ENCODE results near the gene OR51A4.

DNA sequence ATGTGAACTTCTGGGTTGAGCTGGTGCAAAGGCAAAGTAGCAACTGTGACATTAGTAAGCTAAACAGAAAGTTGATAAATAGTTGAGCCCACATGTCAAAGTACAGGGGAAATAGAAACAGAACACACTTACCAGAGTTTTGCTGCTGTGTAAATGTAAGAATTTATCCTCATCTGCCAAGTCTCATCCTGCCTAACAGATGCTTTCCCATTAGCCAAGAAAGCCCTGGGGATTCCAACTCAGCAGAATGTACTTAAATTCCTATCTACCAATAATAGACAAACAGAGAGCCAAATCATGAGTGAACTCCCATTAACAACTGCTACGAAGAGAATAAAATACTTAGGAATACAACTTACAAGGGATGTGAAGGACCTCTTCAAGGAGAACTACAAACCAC is 15.4 kb upstream of the OR51A4 start:
- TF ChIP-seq EP300 (IDR thresholded peaks at IDR 0.05): no peak
- TF ChIP-seq, protein P1, sequence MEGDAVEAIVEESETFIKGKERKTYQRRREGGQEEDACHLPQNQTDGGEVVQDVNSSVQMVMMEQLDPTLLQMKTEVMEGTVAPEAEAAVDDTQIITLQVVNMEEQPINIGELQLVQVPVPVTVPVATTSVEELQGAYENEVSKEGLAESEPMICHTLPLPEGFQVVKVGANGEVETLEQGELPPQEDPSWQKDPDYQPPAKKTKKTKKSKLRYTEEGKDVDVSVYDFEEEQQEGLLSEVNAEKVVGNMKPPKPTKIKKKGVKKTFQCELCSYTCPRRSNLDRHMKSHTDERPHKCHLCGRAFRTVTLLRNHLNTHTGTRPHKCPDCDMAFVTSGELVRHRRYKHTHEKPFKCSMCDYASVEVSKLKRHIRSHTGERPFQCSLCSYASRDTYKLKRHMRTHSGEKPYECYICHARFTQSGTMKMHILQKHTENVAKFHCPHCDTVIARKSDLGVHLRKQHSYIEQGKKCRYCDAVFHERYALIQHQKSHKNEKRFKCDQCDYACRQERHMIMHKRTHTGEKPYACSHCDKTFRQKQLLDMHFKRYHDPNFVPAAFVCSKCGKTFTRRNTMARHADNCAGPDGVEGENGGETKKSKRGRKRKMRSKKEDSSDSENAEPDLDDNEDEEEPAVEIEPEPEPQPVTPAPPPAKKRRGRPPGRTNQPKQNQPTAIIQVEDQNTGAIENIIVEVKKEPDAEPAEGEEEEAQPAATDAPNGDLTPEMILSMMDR (IDR thresholded peaks at IDR 0.05): no peak
- TF ChIP-seq POLR2AphosphoS5 (IDR thresholded peaks at IDR 0.05): no peak
- no peak for TF ChIP-seq POLR2A (IDR thresholded peaks at IDR 0.05)

All from suprapubic skin (tissue), 4 donors.